NCI-H1105 treated with DMSO at 0.1 percent for 48 hours (cell line): ENCODE measurements around the gene IER5.

Source experiments
- DNase-seq: peaks from one replicate; lab custom pipeline; 2025; lab: John Stamatoyannopoulos, UW

The IER5 gene

DNA sequence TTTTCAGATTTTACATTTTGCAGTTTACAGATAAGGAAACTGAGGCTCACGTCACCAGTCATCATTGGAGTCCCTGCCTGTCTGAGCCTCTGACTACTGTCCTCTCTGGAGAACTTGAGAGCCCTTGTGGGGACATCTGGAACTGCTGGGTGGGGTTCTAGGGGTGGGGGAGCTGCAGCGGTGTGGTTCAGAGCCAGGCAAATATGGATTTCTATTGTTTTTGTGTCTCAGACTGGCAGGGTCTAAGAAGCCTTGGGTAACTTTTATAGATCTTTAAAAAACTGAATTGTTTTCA is 46.9 kb downstream of the IER5 start:
- no peak for DNase-seq

DNA sequence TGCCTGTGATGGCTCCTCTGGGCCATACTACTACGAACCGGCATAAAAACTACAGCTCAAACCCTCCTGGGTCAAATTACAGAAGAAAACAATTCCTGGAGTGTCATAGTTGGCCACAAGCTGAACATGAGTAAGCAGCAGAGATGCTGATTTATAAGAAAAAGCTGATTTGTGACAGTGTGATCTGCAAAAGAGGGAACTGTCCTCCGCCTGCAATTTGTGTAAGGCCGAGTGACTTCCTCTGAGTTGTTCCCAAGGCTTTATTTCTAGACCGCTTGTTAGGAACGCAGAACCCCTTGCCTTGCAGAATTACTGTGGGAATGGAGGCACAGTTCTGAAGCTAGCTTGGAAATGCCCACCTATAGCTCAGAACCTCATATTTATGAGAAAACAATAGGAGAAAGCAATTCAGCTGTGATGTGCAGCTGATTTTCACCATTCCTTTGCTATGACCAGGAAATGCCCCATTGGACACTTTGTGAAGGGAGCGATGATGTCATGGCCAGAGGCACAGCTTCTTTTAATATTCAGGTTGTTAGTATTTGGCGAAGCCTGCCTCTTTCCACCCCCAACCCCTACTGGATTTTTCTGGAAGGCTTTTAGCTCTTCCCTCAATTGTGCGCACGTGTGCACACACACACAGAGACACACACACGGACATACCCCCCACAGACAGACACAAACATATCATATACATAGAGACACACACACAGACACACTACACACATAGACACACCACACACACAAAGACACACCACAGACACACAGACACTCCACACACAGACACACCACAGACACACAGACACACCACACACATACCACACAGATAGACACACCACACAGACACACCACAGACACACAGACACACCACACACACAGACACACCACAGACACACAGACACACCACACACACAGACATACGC is 47.6 kb downstream of the IER5 start:
- no peak for DNase-seq

DNA sequence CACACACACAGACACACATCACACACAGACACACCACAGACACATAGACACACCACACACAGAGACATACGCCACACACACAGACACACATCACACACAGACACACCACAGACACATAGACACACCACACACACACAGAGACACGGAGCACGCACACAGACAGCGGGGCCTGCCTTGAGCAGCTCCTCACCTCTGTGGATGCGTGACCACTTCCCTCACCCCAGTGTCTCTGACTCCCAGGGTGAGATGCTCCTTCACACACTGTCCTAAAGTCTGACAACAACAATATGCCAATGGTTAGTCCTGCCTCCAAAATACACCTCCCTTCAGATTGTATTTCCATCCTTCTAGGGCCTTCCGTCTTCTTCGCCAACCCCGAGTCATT is 48.2 kb downstream of the IER5 start:
- no peak for DNase-seq

DNA sequence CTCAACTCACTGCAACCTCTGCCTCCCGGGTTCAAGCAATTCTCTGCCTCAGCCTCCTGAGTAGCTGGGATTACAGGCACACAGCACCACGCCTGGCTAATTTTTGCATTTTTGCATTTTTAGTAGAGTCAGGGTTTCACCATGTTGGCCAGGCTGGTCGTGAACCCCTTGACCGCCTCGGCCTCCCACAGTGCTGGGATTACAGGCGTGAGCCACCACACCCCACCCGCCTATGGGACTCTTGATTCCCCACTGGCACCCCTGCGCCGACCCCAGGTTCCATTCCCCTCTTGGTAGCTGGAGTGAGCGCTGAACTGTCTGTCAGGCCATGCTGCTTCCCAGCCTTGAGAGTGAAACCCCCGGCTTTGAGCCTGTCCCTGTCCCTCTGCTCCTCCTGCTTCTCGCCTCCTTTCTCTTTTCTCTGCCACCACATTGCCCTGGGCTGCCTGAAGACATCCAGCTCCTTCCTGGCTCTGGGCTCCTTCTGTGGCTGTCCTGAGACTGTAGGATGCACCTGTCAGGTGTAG is 48.8 kb downstream of the IER5 start:
- DNase-seq, result no peak

DNA sequence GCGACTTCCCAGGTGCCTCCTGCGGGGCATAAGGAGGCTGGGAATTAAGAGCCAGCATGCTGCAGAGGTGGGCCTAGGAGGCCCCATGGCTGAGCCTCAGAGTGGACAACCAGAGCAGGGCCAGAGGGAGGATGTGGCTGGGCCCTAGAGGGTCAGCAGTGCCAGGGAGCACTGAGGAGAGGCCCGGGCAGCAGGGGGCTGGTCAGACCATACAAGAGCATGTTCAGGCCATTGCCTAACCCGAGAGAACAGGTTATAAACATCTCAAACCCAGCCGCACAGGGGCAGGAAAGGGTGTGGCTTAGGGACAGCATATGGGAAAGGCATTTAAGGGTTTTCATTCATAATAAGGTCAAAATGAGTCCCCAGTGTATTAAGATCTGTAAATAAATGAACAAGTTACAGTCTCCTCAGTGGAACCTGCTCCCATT is 51.1 kb downstream of the IER5 start:
- DNase-seq, result no peak

DNA sequence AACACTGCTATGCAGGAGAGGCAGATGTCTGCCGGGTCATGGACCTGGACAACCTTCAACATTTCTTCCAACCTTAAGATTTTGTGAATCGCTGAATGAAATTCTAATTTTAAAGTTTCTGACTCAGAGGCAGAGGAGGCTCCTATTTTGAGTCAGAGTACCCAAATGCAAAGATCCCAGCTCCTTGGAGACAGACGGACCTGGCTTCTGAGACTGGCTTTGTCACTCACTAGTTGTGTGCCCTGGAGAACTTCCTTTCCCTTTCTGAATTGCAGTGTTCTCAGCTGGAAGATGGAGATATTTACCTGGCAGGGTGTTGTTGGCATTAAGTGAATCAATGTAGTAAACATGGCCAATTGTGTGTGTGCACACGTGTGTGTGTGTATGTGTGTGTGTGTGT is 51.9 kb downstream of the IER5 start:
- DNase-seq, result no peak

DNA sequence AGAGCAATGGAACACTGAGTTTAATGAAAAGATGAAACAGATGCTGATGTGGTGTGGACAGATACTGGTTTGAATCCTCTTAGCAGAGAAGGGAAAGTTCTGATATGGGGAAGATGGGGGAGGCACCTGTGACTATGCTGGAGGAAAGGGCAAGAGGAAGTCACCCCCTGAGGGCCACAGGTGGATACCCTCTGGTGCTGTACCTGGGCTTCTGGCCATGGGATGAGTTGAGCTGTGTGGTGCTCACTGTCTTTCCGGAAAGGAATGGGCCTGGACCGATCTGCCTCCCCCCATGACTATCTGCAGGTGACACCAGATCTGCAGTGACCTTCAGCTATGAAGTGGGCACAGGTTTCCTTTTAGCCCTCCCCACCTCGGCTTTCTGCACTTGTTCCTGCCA is 52.4 kb downstream of the IER5 start:
- DNase-seq, result no peak

DNA sequence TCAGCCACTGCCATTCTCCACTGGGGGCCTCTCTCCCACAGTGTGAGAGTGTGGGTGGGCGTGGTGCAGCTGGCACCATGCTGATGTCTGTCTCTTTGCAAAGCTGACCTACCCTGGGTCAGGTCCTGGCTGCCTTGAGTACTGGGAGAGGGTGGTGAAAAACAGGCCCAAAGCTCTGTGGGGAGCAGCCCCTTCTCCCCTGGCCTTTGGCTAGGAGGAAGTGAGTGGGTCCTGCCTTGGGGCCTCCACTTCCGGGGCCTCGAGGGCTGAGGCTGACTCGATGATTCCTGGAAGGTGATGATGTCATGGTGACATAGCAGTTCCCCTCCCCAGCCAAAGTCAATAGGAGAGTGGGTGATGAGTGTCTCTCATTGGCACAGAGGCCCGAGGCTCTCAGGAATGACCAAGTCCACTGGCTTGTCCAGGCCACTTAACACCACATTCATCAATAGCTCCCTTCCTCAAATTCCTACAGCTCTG is 53.0 kb downstream of the IER5 start:
- DNase-seq, result no peak
